K562 (cell line): ENCODE measurements around the gene SCAF11. TPM values are rescaled to one million over a fixed set of nuclear protein-coding genes. Genes with fewer than 3 reads are reported as not detected.

Experiments used
- ATF7 ChIP-seq: fragments of 450-650 bp; IDR thresholded peaks from 2 replicates; pipeline ENCODE4 v1.7.1; 2014; ENCODE audit warnings: mild to moderate bottlenecking, moderate library complexity
- C11orf30 ChIP-seq: fragments of 450-650 bp; IDR thresholded peaks from 2 replicates; pipeline ENCODE4 v1.6.1; 2016; ENCODE audit warnings: low read depth, mild to moderate bottlenecking
- DPF2 ChIP-seq: fragments of 450-650 bp; IDR thresholded peaks from 2 replicates; pipeline ENCODE4 v1.6.1; 2016
- GATAD2B ChIP-seq: fragments of 450-650 bp; IDR thresholded peaks from 2 replicates; pipeline ENCODE4 v1.6.1; 2017; ENCODE audit warnings: mild to moderate bottlenecking, borderline replicate concordance
- HDAC3 ChIP-seq: fragments of 450-650 bp; IDR thresholded peaks from 2 replicates; pipeline ENCODE4 v1.6.1; 2018; ENCODE audit warnings: borderline replicate concordance, mild to moderate bottlenecking, moderate library complexity; ENCODE audit not compliant: partially characterized antibody
- HDGF ChIP-seq: fragments of 450-650 bp; IDR thresholded peaks from 2 replicates; pipeline ENCODE4 v1.6.1; 2016
- MAFG ChIP-seq: fragments of 450-650 bp; conservative IDR thresholded peaks from 2 replicates; pipeline ENCODE4 v1.6.1; 2016; ENCODE audit warnings: missing genetic modification characterization, missing compliant biosample characterization
- MAFK ChIP-seq: IDR thresholded peaks from 2 replicates; pipeline ENCODE4 v1.6.1; 2011; ENCODE audit warnings: low read length, improper control_type of control experiment
- NCOR1 ChIP-seq: fragments of 450-650 bp; IDR thresholded peaks from 2 replicates; pipeline ENCODE4 v1.6.1; 2016; ENCODE audit warnings: mild to moderate bottlenecking, moderate library complexity
- NFE2 ChIP-seq: IDR thresholded peaks from 2 replicates; pipeline ENCODE4 v1.6.1; 2014; ENCODE audit warnings: antibody characterized with exemption, low read depth
- PCBP1 ChIP-seq: fragments of 200-400 bp; formaldehyde crosslinking; IDR thresholded peaks from 2 replicates; pipeline ENCODE4 v1.6.1; 2018; ENCODE audit warnings: mild to moderate bottlenecking, low read depth, low read length; ENCODE audit not compliant: poor library complexity, severe bottlenecking
- POU5F1 ChIP-seq: fragments of 150-350 bp; IDR thresholded peaks from 2 replicates; pipeline ENCODE4 v1.6.1; 2014; ENCODE audit warnings: borderline replicate concordance, low read length, low read depth, mild to moderate bottlenecking; ENCODE audit not compliant: partially characterized antibody
- SFPQ ChIP-seq: fragments of 200-400 bp; formaldehyde crosslinking; IDR thresholded peaks from 2 replicates; pipeline ENCODE4 v1.6.1; 2017; ENCODE audit warnings: mild to moderate bottlenecking, low read depth, low read length, moderate library complexity
- SLC30A9 ChIP-seq: fragments of 250-450 bp; sonication (Bioruptor Pico); IDR thresholded peaks from 2 replicates; pipeline ENCODE4 v1.8.0; 2022; ENCODE audit warnings: mild to moderate bottlenecking, moderate library complexity
- ZNF121 ChIP-seq: sonication (generic); formaldehyde crosslinking; conservative IDR thresholded peaks from 2 replicates; pipeline ENCODE4 v1.8.0; 2022; ENCODE audit warnings: missing genetic modification reagents
- ZNF592 ChIP-seq: fragments of 450-650 bp; IDR thresholded peaks from 2 replicates; pipeline ENCODE4 v1.6.1; 2017; ENCODE audit warnings: antibody characterized with exemption, mild to moderate bottlenecking
- ZNF764 ChIP-seq: fragments of 250-450 bp; sonication (Bioruptor Pico); IDR thresholded peaks from 2 replicates; pipeline ENCODE4 v1.4.0; 2020; ENCODE audit warnings: low read depth, mild to moderate bottlenecking, moderate library complexity
- ZZZ3 ChIP-seq: fragments of 450-650 bp; IDR thresholded peaks from 2 replicates; pipeline ENCODE4 v1.6.1; 2016; ENCODE audit warnings: antibody characterized with exemption, mild to moderate bottlenecking, moderate library complexity
- polyA plus RNA-seq, 8 experiments: library from polyadenylated mRNA; depleted of rRNA in 4 of 8; stranded (reverse) in 5 of 8; unstranded in 3 of 8; fragments of >200 nt; fragmentation: Nextera tagmentation in 2 of 8; fragmentation: Illumina TruSeq in 1 of 8; extraction: Ambion mirVana in 2 of 8; extraction: Trizol in 1 of 8; gene quantifications; 2 replicates each; pipeline versions ENCODE4 v1.2.1 to v1.2.3, GENCODE V29; 2011 to 2014; ENCODE audit warnings: inconsistent platforms in 1 of 8, missing spikeins in 1 of 8
- total RNA-seq, 7 experiments: library from RNA; depleted of rRNA in 6 of 7; stranded (reverse); fragments of >200 nt in 6 of 7; fragmentation: Illumina TruSeq in 2 of 7; extraction: Trizol in 2 of 7; gene quantifications; 2 replicates each; pipeline versions ENCODE4 v1.2.1 to v1.2.3, GENCODE V29; 2011 to 2021; ENCODE audit warnings: low replicate concordance in 1 of 7

Gene SCAF11
- total and polyA plus RNA-seq, 9 of the 15 experiments (the other 6 are each of a cell fraction or from before 2014, with no cell fraction given), result 30.4 to 119 (median 80.0) TPM

- TF ChIP-seq ZNF121 (CRISPR knock-in tag) (no peak), ZZZ3 (no peak), C11orf30 (peak; percentile 77), ZNF592 (0 out of 2 replicates have a peak, but pooled peaks have one; percentile 57), HDAC3 (no peak), ZNF764 (CRISPR knock-in tag) (no peak), SLC30A9 (no peak), GATAD2B (peak; percentile 26; the same call in 1 of the 2 replicates), SFPQ (no peak), POU5F1 (no peak), ATF7 (no peak), MAFG (tag) (peak; percentile 80), DPF2 (0 out of 2 replicates have a peak, but pooled peaks have one; percentile 12), PCBP1 (no peak), NCOR1 (no peak), HDGF (no peak), NFE2 (peak; percentile 63), MAFK (peak; percentile 24; the same call in 1 of the 2 replicates)
Measured at GRCh38 chr12:45879363-45879895, 110.9 kb downstream of the SCAF11 start (continued).
